ENCODE data around the gene SAMSN1. TPM values are rescaled to one million over a fixed set of nuclear protein-coding genes. Genes with fewer than 3 reads are reported as not detected.

SAMSN1 gene
- total RNA-seq, 4 donors from 2014 or later, result 0.80 to 1.9 (median 0.93) TPM

DNA sequence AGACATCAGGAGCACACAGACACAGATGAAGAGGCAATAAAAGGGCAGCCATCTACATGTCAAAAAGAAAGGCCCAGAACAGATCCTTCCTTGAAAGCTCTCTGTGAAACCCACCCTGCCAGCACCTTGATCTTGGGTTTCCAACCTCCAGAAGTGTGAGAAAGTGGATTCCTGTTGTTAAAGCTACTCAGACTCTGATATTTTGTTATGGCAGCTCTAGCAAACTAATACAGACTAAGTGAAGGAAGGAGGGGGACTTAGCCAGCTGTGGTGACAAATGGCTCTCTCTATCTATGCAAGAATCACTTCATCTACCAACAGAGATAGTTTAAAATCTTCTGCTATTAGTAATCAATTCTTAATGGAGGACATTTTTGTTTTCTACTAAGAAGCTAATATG, 10.4 kb downstream of the SAMSN1 start:
- no peak overlapping the region for H3K27ac ChIP-seq
- no peak for DNase-seq (ENCODE audit: low spot score in 2 of 2)
- no peaks in the 10 kb centered on the region for H3K27me3 ChIP-seq
- no peaks in the 10 kb centered on the region for H3K36me3 ChIP-seq
- no peaks in the 10 kb centered on the region for H3K9me3 ChIP-seq
- no peak overlapping the region for H3K4me3 ChIP-seq
- no peak for TF ChIP-seq POLR2AphosphoS5 (IDR thresholded peaks at IDR 0.05)
- TF ChIP-seq, protein P1, sequence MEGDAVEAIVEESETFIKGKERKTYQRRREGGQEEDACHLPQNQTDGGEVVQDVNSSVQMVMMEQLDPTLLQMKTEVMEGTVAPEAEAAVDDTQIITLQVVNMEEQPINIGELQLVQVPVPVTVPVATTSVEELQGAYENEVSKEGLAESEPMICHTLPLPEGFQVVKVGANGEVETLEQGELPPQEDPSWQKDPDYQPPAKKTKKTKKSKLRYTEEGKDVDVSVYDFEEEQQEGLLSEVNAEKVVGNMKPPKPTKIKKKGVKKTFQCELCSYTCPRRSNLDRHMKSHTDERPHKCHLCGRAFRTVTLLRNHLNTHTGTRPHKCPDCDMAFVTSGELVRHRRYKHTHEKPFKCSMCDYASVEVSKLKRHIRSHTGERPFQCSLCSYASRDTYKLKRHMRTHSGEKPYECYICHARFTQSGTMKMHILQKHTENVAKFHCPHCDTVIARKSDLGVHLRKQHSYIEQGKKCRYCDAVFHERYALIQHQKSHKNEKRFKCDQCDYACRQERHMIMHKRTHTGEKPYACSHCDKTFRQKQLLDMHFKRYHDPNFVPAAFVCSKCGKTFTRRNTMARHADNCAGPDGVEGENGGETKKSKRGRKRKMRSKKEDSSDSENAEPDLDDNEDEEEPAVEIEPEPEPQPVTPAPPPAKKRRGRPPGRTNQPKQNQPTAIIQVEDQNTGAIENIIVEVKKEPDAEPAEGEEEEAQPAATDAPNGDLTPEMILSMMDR (IDR thresholded peaks at IDR 0.05), result no peak
- H3K4me1 ChIP-seq, result no peaks in the 10 kb centered on the region

DNA sequence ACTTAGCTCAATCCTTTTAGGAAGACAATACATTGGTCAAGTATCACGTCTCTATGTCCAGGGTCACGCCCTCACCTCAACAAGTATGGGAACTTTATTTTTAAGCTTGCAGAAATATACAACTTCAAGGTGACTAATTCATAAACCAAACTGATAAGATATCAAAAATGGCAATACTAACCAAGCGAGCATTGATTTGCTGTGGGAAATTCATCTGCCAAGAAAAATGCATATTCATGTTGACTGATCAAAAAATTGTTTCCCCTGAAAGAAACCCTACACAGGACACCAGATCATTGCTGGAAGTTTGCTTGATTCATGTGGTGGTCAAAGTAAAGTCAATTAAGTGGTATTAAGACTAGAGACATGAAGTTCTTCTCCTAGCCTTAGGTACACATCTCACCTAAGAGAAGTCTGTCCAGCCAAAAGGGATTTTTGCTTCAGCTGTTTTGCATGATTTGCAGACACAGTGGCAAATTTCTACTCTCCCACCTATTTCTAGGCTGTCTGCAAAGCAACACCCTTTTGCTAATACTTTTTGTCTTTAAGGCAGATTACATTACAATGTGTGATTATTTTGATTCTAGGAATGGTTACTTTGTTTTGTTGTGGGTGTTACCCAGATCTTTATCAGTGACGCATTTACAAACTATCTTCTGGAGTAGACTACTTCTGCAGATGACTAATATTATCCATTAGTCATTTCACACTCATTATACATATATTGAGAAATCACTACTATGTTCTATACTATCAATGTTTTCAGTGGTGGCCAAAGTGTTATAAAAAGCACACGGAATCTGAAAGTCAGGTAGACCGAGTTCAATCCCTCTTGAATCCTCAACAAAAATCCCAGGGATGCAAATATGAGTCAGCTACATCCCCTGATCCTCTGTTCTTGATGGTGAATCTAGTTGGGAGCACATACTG, 12.4 kb downstream of the SAMSN1 start:
- Histone ChIP-seq H3K4me1 (no peaks in the 10 kb centered on the region), H3K36me3 (no peaks in the 10 kb centered on the region), H3K27ac (peak overlapping the region; percentile 18), H3K27me3 (no peaks in the 10 kb centered on the region), H3K4me3 (no peak overlapping the region), H3K9me3 (no peaks in the 10 kb centered on the region)
- 59% methylated on average over 6 of the region's 6 CpGs for WGBS
- TF ChIP-seq POLR2A (IDR thresholded peaks at IDR 0.05), result no peak
- TF ChIP-seq, protein P1 (IDR thresholded peaks at IDR 0.05), result no peak
- TF ChIP-seq EP300 (IDR thresholded peaks at IDR 0.05), result no peak
- no peak for TF ChIP-seq POLR2AphosphoS5 (IDR thresholded peaks at IDR 0.05)
- no peak for DNase-seq (ENCODE audit: low spot score in 2 of 2)

GRCh38 chr21:14531757-14532316, 14.3 kb downstream of the SAMSN1 start:
- no peaks in the 10 kb centered on the region for H3K4me1 ChIP-seq
- no peaks in the 10 kb centered on the region for H3K36me3 ChIP-seq
- DNase-seq (ENCODE audit: low spot score in 2 of 2), result no peak
- 54% methylated on average over 3 of the region's 3 CpGs for WGBS
- no peak overlapping the region for H3K27ac ChIP-seq
- no peak for TF ChIP-seq EP300 (IDR thresholded peaks at IDR 0.05)
- TF ChIP-seq POLR2AphosphoS5 (IDR thresholded peaks at IDR 0.05), result no peak
- H3K27me3 ChIP-seq, result no peaks in the 10 kb centered on the region
- no peaks in the 10 kb centered on the region for H3K9me3 ChIP-seq
- no peak overlapping the region for H3K4me3 ChIP-seq

GRCh38 chr21:14530592-14530991, 15.5 kb downstream of the SAMSN1 start:
- no peaks in the 10 kb centered on the region for H3K36me3 ChIP-seq
- no peaks in the 10 kb centered on the region for H3K4me1 ChIP-seq
- no peak overlapping the region for H3K27ac ChIP-seq
- DNase-seq (ENCODE audit: low spot score in 2 of 2), result no peak
- no peaks in the 10 kb centered on the region for H3K9me3 ChIP-seq
- WGBS, result 85% methylated on average over 2 of the region's 2 CpGs
- no peaks in the 10 kb centered on the region for H3K27me3 ChIP-seq
- no peak for TF ChIP-seq POLR2A (IDR thresholded peaks at IDR 0.05)
- TF ChIP-seq, protein P1 (IDR thresholded peaks at IDR 0.05), result no peak
- TF ChIP-seq EP300 (IDR thresholded peaks at IDR 0.05), result no peak
- H3K4me3 ChIP-seq, result no peak overlapping the region

GRCh38 chr21:14528815-14529214, 17.3 kb downstream of the SAMSN1 start:
- Histone ChIP-seq H3K27ac (no peak overlapping the region), H3K4me3 (no peak overlapping the region)
- TF ChIP-seq POLR2A (IDR thresholded peaks at IDR 0.05) (no peak), POLR2AphosphoS5 (IDR thresholded peaks at IDR 0.05) (no peak), EP300 (IDR thresholded peaks at IDR 0.05) (no peak)
- TF ChIP-seq, protein P1 (IDR thresholded peaks at IDR 0.05), result no peak

More at GRCh38 chr21:14528815-14529214, 17.3 kb downstream of the SAMSN1 start:
- Histone ChIP-seq H3K9me3 (no peaks in the 10 kb centered on the region), H3K36me3 (no peaks in the 10 kb centered on the region), H3K4me1 (no peaks in the 10 kb centered on the region), H3K27me3 (no peaks in the 10 kb centered on the region)
- 84% methylated on average over 4 of the region's 4 CpGs for WGBS
- no peak for DNase-seq (ENCODE audit: low spot score in 2 of 2)

Data from suprapubic skin (tissue), 4 donors.